NCI-H1694 (cell line): ENCODE measurements around the gene PCSK9.

Experiments used
- DNase-seq: peaks from one replicate; lab custom pipeline; 2025; lab: John Stamatoyannopoulos, UW

The PCSK9 gene

GRCh38 chr1:55059302-55060132 lies 20.2 kb downstream of the PCSK9 start:
- DNase-seq: no peak

- peak; percentile 62 for DNase-seq
Measured at GRCh38 chr1:55060133-55060999, 21.0 kb downstream of the PCSK9 start.

- DNase-seq: no peak
Measured at GRCh38 chr1:55061000-55061705, 21.8 kb downstream of the PCSK9 start.

- DNase-seq: no peak
Measured at GRCh38 chr1:55061706-55062321, 22.5 kb downstream of the PCSK9 start.

GRCh38 chr1:55062801-55063576 lies 23.6 kb downstream of the PCSK9 start:
- peak; percentile 77 for DNase-seq

- DNase-seq: no peak
Measured at GRCh38 chr1:55063577-55063942, 24.2 kb downstream of the PCSK9 start.

GRCh38 chr1:55064071-55064581 lies 24.8 kb downstream of the PCSK9 start:
- peak; percentile 88 for DNase-seq

GRCh38 chr1:55064861-55065263 lies 25.5 kb downstream of the PCSK9 start:
- peak; percentile 58 for DNase-seq

GRCh38 chr1:55065648-55066047 lies 26.3 kb downstream of the PCSK9 start:
- DNase-seq: peak; percentile 51

- DNase-seq: peak; percentile 91
Measured at GRCh38 chr1:55067022-55067778, 27.9 kb downstream of the PCSK9 start.

GRCh38 chr1:55067914-55068313 lies 28.6 kb downstream of the PCSK9 start:
- no peak for DNase-seq

- DNase-seq: no peak
Measured at GRCh38 chr1:55068638-55069037, 29.3 kb downstream of the PCSK9 start.

GRCh38 chr1:55069280-55069679 lies 29.9 kb downstream of the PCSK9 start:
- DNase-seq: no peak

- peak; percentile 69 for DNase-seq
Measured at GRCh38 chr1:55070293-55071164, 31.2 kb downstream of the PCSK9 start.

- DNase-seq: peak; percentile 46
Measured at GRCh38 chr1:55071477-55071876, 32.1 kb downstream of the PCSK9 start.

- no peak for DNase-seq
Measured at GRCh38 chr1:55073187-55073916, 34.0 kb downstream of the PCSK9 start.

- no peak for DNase-seq
Measured at GRCh38 chr1:55074455-55074854, 35.1 kb downstream of the PCSK9 start.

- DNase-seq: no peak
Measured at GRCh38 chr1:55076356-55076755, 37.0 kb downstream of the PCSK9 start.
